HEK293T (cell line): ENCODE results near the gene CD69.

Experiments
- CTCF ChIA-PET: fragments of 350-600 bp; formaldehyde crosslinking; extraction: SDS; loops from one replicate; lab custom pipeline; 2021; ENCODE audit warnings: antibody characterized with exemption, inconsistent platforms; lab: Yijun Ruan, JAX
- POLR2A ChIA-PET: fragments of 350-600 bp; formaldehyde crosslinking; extraction: SDS; loops from one replicate; lab custom pipeline; 2020; ENCODE audit warnings: antibody characterized with exemption, inconsistent platforms; lab: Yijun Ruan, JAX
- DNase-seq: peaks from one replicate; pipeline ENCODE4 v3.0.0; 2012; ENCODE audit warnings: mixed read lengths; ENCODE audit errors: extremely low spot score
- ARNT ChIP-seq: fragments of 450-650 bp; IDR thresholded peaks from 2 replicates; pipeline ENCODE4 v1.6.1; 2017; ENCODE audit warnings: mild to moderate bottlenecking
- BHLHE40 ChIP-seq: fragments of 450-650 bp; IDR thresholded peaks from 2 replicates; pipeline ENCODE4 v1.6.1; 2016; ENCODE audit warnings: mild to moderate bottlenecking, moderate library complexity, borderline replicate concordance
- CTBP1 ChIP-seq: fragments of 450-650 bp; IDR thresholded peaks from 2 replicates; pipeline ENCODE4 v1.6.1; 2016; ENCODE audit warnings: borderline replicate concordance
- ELF4 ChIP-seq: fragments of 450-650 bp; IDR thresholded peaks from 2 replicates; pipeline ENCODE4 v1.6.1; 2017; ENCODE audit warnings: antibody characterized with exemption
- FOXA1 ChIP-seq: fragments of 450-650 bp; IDR thresholded peaks from 2 replicates; pipeline ENCODE4 v1.6.1; 2016; ENCODE audit warnings: mild to moderate bottlenecking
- FOXK2 ChIP-seq: fragments of 450-650 bp; IDR thresholded peaks from 2 replicates; pipeline ENCODE4 v1.6.1; 2016; ENCODE audit warnings: mild to moderate bottlenecking
- FOXM1 ChIP-seq: fragments of 450-650 bp; IDR thresholded peaks from 2 replicates; pipeline ENCODE4 v1.6.1; 2017; ENCODE audit warnings: mild to moderate bottlenecking, borderline replicate concordance
- HDGF ChIP-seq: fragments of 450-650 bp; IDR thresholded peaks from 2 replicates; pipeline ENCODE4 v1.6.1; 2017; ENCODE audit warnings: antibody characterized with exemption, borderline replicate concordance
- L3MBTL2 ChIP-seq: fragments of 450-650 bp; conservative IDR thresholded peaks from 2 replicates; pipeline ENCODE4 v1.6.1; 2016; ENCODE audit warnings: mild to moderate bottlenecking
- LEF1 ChIP-seq: fragments of 450-650 bp; IDR thresholded peaks from 2 replicates; pipeline ENCODE4 v1.6.1; 2017; ENCODE audit warnings: mild to moderate bottlenecking, borderline replicate concordance
- NFRKB ChIP-seq: fragments of 450-650 bp; IDR thresholded peaks from 2 replicates; pipeline ENCODE4 v1.6.1; 2016; ENCODE audit warnings: mild to moderate bottlenecking, moderate library complexity
- SP1 ChIP-seq: fragments of 450-650 bp; IDR thresholded peaks from 2 replicates; pipeline ENCODE4 v1.6.1; 2017
- SUZ12 ChIP-seq: fragments of 450-650 bp; IDR thresholded peaks from 2 replicates; pipeline ENCODE4 v1.6.1; 2016; ENCODE audit warnings: mild to moderate bottlenecking
- TARDBP ChIP-seq: fragments of 450-650 bp; IDR thresholded peaks from 2 replicates; pipeline ENCODE4 v1.6.1; 2016
- ZNF384 ChIP-seq: fragments of 450-650 bp; IDR thresholded peaks from 2 replicates; pipeline ENCODE4 v1.6.1; 2016
- TF ChIP-seq, protein P1 (sequence below): fragments of 450-650 bp; IDR thresholded peaks from 2 replicates; pipeline ENCODE4 v1.6.1; 2016

CD69 gene

DNA sequence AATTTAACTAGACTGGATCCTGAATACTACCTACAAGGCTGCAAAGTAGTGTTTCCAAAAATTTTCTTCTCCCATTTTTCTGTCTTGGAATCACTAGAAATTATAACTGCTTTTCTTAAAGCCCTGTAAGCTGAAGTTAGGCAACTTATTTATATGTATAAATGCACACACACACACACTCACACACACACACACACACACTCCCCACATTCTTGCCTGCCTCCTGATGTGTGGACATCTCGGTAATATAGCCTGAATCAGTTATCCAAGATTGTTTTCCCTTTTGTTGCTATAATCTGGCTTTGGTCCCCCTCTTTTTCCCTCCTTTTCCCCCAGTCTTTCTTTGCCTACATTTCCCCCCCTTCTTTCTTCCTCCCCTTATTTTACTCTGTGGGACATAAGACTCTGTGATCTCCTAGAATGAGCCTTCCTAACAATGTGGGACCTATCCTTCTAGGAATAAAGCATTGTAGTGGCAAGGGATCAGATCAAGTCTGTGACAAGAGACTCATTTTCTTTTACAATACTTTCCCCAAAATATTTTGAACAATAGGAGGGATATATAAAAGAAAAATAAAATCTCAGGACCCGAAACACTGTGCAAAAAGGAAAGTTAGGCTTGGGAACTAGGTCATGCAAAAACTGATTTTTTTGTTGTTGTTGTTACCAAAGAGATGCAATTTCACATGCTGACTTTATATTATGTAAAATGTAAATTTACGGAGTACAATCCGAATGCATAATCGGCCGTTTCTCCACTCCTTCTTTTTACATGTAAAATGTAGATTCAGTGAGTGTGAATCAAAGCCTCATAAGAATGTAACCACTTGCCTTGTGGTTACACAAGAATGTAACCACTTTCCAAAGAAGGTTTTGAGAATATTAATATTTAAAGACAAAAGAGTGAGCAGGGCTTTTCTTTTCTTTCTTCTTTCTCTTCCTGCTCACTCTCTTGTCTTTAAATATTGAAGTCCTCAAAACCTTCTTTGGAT lies 26.3 kb upstream of the CD69 start:
- ChIA-PET CTCF (no interaction called here), POLR2A (no interaction called here)
- TF ChIP-seq, protein P1, sequence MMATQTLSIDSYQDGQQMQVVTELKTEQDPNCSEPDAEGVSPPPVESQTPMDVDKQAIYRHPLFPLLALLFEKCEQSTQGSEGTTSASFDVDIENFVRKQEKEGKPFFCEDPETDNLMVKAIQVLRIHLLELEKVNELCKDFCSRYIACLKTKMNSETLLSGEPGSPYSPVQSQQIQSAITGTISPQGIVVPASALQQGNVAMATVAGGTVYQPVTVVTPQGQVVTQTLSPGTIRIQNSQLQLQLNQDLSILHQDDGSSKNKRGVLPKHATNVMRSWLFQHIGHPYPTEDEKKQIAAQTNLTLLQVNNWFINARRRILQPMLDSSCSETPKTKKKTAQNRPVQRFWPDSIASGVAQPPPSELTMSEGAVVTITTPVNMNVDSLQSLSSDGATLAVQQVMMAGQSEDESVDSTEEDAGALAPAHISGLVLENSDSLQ, result no peak
- no peak for TF ChIP-seq HDGF
- TF ChIP-seq TARDBP, result no peak
- TF ChIP-seq FOXA1, result no peak
- TF ChIP-seq CTBP1, result no peak
- no peak for TF ChIP-seq ZNF384
- TF ChIP-seq ARNT, result no peak
- no peak for TF ChIP-seq FOXK2
- no peak for DNase-seq

DNA sequence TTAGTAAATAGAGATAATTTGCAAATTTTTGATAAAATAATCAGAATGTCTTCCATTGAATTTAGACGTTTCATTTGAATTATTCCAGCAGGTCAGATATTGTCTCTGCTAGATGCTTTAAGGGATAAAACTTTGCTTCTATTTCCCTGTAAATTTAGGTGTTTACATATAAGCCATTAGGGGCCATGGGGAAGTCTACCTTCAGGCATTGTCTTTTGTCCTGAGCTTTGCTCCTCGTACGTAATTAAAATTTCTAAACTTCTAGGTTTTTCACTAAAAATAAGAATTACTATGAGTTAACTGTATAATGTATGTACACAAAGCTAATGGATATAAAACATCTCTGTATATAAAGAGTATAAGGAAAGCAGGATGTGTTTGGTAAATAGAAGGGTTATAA lies 24.1 kb upstream of the CD69 start:
- DNase-seq, result no peak
- TF ChIP-seq ARNT, result no peak
- TF ChIP-seq ZNF384, result no peak
- no peak for TF ChIP-seq FOXM1
- CTCF ChIA-PET, result interaction anchor here (1.1 kb wide), 1 partner anchor 34 kb away, joined by 3 read pairs; no protein-coding TSS in a partner anchor
- POLR2A ChIA-PET, result no interaction called here

- TF ChIP-seq HDGF (no peak), ARNT (no peak), NFRKB (no peak), ELF4 (no peak), FOXA1 (no peak), BHLHE40 (no peak), SP1 (no peak), SUZ12 (no peak), TARDBP (no peak), ZNF384 (no peak), CTBP1 (no peak), L3MBTL2 (no peak), LEF1 (no peak), FOXM1 (no peak), FOXK2 (no peak)
- TF ChIP-seq, protein P1, result no peak
- DNase-seq, result no peak
- ChIA-PET CTCF (interaction anchor here (1.1 kb wide), 1 partner anchor 34 kb away, joined by 3 read pairs; no protein-coding TSS in a partner anchor), POLR2A (no interaction called here)
Observed at GRCh38 chr12:9784326-9784725, 23.6 kb upstream of the CD69 start.

- ChIA-PET POLR2A (no interaction called here), CTCF (no interaction called here)
- TF ChIP-seq ZNF384 (no peak), BHLHE40 (no peak), SP1 (no peak), FOXK2 (no peak), LEF1 (no peak), TARDBP (no peak), L3MBTL2 (no peak), ELF4 (no peak), CTBP1 (no peak), ARNT (no peak), NFRKB (no peak), FOXM1 (no peak), HDGF (no peak), SUZ12 (no peak)
- TF ChIP-seq, protein P1, result no peak
- no peak for DNase-seq
Observed at GRCh38 chr12:9782547-9783382, 22.1 kb upstream of the CD69 start.

- TF ChIP-seq ELF4, result no peak
- TF ChIP-seq, protein P1, result no peak
- no peak for TF ChIP-seq BHLHE40
- no peak for TF ChIP-seq ZNF384
- TF ChIP-seq SUZ12, result no peak
- no peak for TF ChIP-seq LEF1
- TF ChIP-seq NFRKB, result no peak
- no peak for TF ChIP-seq ARNT
- no peak for TF ChIP-seq FOXA1
- no peak for TF ChIP-seq TARDBP
- TF ChIP-seq FOXK2, result no peak
- no peak for TF ChIP-seq SP1
- TF ChIP-seq CTBP1, result no peak
- no peak for TF ChIP-seq FOXM1
- no peak for TF ChIP-seq L3MBTL2
- TF ChIP-seq HDGF, result no peak
- POLR2A ChIA-PET, result no interaction called here
Observed at GRCh38 chr12:9781360-9781759, 20.7 kb upstream of the CD69 start.

More at GRCh38 chr12:9781360-9781759, 20.7 kb upstream of the CD69 start:
- no peak for DNase-seq
- CTCF ChIA-PET, result no interaction called here
